Neuronal stem cell (in vitro differentiated cells): Measurements from ENCODE around the gene BMPR1A.

Experiments
- DNase-seq: peaks from one replicate; pipeline ENCODE4 v3.0.0-alpha.2; 2013; ENCODE audit warnings: low spot score
- H2AFZ ChIP-seq: one replicate; pipeline ENCODE4 v1.6.1; 2013; ENCODE audit warnings: mild to moderate bottlenecking, low read length, inconsistent platforms
- H2AK5ac ChIP-seq: 2 replicates; pipeline ENCODE4 v1.6.1; 2013; ENCODE audit warnings: low read depth, mild to moderate bottlenecking, inconsistent platforms, low read length, moderate library complexity, mixed read lengths
- H2BK120ac ChIP-seq: 2 replicates; pipeline ENCODE4 v1.6.1; 2013; ENCODE audit warnings: low read depth, mild to moderate bottlenecking, inconsistent platforms, low read length, moderate library complexity, mixed read lengths
- H2BK12ac ChIP-seq: one replicate; pipeline ENCODE4 v1.6.1; 2013; ENCODE audit warnings: low read length, inconsistent platforms
- H2BK15ac ChIP-seq: 2 replicates; pipeline ENCODE4 v1.6.1; 2013; ENCODE audit warnings: mild to moderate bottlenecking, low read length, inconsistent platforms, mixed read lengths
- H2BK5ac ChIP-seq: one replicate; pipeline ENCODE4 v1.6.1; 2013; ENCODE audit warnings: inconsistent platforms, mild to moderate bottlenecking, low read length, moderate library complexity
- H3K14ac ChIP-seq: one replicate; pipeline ENCODE4 v1.6.1; 2013; ENCODE audit warnings: low read length, inconsistent platforms
- H3K18ac ChIP-seq: 2 replicates; pipeline ENCODE4 v1.6.1; 2013; ENCODE audit warnings: low read length, inconsistent platforms
- H3K23ac ChIP-seq: 2 replicates; pipeline ENCODE4 v1.6.1; 2013; ENCODE audit warnings: low read depth, mild to moderate bottlenecking, mixed read lengths, low read length, inconsistent platforms; ENCODE audit not compliant: poor library complexity
- H3K27ac ChIP-seq: replicated peaks from 3 replicates; pipeline ENCODE4 v1.5.1; 2013; ENCODE audit warnings: low read length, inconsistent platforms
- H3K27me3 ChIP-seq, 3 experiments: 2 replicates each; pipeline ENCODE4 v1.6.1; 2013; ENCODE audit warnings: low read length in 3 of 3, mild to moderate bottlenecking in 2 of 3, inconsistent platforms in 1 of 3, low read depth in 1 of 3, mixed read lengths in 1 of 3, moderate library complexity in 1 of 3; ENCODE audit not compliant: control insufficient read depth in 3 of 3, insufficient read depth in 3 of 3
- H3K36me3 ChIP-seq, 2 donors: replicated peaks in 1 of 2; 2 replicates each; pipeline ENCODE4 v1.6.1; 2013; ENCODE audit warnings: low read length in 2 of 2; ENCODE audit not compliant: control insufficient read depth in 2 of 2, insufficient read depth in 2 of 2
- H3K4ac ChIP-seq: 2 replicates; pipeline ENCODE4 v1.6.1; 2013; ENCODE audit warnings: inconsistent platforms, mild to moderate bottlenecking, low read length, moderate library complexity
- H3K4me1 ChIP-seq, 2 donors: 1 replicate in 1 of 2; 2 replicates in 1 of 2; pipeline ENCODE4 v1.6.1; 2013; ENCODE audit warnings: low read length in 2 of 2, low read depth in 1 of 2; ENCODE audit not compliant: control insufficient read depth in 2 of 2, insufficient read depth in 1 of 2
- H3K4me2 ChIP-seq: one replicate; pipeline ENCODE4 v1.6.1; 2013; ENCODE audit warnings: mild to moderate bottlenecking, low read length, inconsistent platforms; ENCODE audit not compliant: insufficient read depth, poor library complexity, severe bottlenecking
- H3K4me3 ChIP-seq, 2 donors: 2 replicates each; pipeline ENCODE4 v1.5.1; 2013; ENCODE audit warnings: low read length in 2 of 2, mild to moderate bottlenecking in 2 of 2, inconsistent platforms in 1 of 2, moderate library complexity in 1 of 2
- H3K79me1 ChIP-seq: one replicate; pipeline ENCODE4 v1.6.1; 2013; ENCODE audit warnings: low read depth, mild to moderate bottlenecking, inconsistent platforms, low read length, moderate library complexity
- H3K9ac ChIP-seq: one replicate; pipeline ENCODE4 v1.6.1; 2013; ENCODE audit warnings: mild to moderate bottlenecking, low read depth, low read length, inconsistent platforms; ENCODE audit not compliant: poor library complexity
- H3K9me3 ChIP-seq, 2 donors: replicated peaks in 1 of 2; 2 replicates each; pipeline versions ENCODE3 to v1.6.1; 2013; ENCODE audit warnings: low read length in 2 of 2, mild to moderate bottlenecking in 2 of 2, inconsistent platforms in 1 of 2, low read depth in 1 of 2, mixed read lengths in 1 of 2, moderate library complexity in 1 of 2; ENCODE audit not compliant: control insufficient read depth in 2 of 2, insufficient read depth in 1 of 2
- H4K8ac ChIP-seq: one replicate; pipeline ENCODE4 v1.6.1; 2013; ENCODE audit warnings: low read depth, mild to moderate bottlenecking, inconsistent platforms, low read length, moderate library complexity
- H4K91ac ChIP-seq: one replicate; pipeline ENCODE4 v1.6.1; 2013; ENCODE audit warnings: low read length, low read depth, mild to moderate bottlenecking, inconsistent platforms; ENCODE audit not compliant: poor library complexity
- whole genome bisulfite sequencing, 2 donors: extraction: QIAGEN DNeasy Blood & Tissue Kit; methylation state at CpG; one replicate each; pipeline ENCODE4 v1.1.7; 2013; ENCODE audit warnings: missing lambda C conversion rate in 2 of 2, mixed read lengths in 1 of 2; ENCODE audit not compliant: insufficient read length in 2 of 2, insufficient replicate concordance in 1 of 2; ENCODE audit errors: extremely low coverage in 2 of 2; 5-methylcytosine and 5-hydroxymethylcytosine counted together

Gene BMPR1A

DNA sequence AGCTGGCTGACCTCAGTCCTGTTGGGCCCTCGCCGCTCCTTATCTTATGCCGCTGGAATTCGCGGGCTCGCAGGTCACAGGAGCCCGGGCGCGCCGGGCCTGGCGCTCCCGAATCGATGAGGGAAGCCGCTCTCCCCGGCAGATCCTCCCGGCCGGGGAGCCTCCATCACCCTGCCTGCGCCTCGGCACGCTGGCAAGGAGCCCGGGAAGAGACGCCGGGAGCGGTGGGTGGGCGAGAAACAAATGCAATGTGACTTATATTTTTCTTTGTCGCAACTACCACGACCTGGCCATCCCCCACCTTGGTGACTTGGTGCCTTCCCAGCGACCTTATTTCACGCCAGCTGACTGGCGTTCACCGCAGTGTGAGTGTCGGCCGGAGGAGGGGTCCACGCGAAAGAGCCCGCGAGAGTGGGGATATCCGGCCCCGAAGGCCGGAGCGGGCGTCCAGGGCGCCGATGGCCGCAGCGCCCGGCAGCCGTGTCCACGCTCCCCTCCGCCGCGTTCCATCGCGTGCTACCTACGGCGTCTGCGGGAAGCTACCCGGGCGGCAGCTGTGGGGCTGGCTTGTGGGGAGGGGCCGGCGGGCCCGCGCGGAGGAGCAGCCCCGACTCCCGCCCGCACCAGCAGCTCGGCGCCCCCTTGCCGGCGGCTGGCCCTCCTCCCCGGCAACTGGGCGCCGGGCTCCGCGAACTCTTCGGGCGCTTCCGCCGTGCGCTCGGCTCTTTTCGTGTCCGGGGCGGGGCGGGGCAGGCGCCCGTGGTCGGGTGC lies 494 bp upstream of the BMPR1A start:
- Histone ChIP-seq H2BK12ac (peak overlapping the region; percentile 76), H3K14ac (peak overlapping the region; percentile 59)
- no CpG with 5 or more reads among the region's 89 CpGs for WGBS, 2 donors

DNA sequence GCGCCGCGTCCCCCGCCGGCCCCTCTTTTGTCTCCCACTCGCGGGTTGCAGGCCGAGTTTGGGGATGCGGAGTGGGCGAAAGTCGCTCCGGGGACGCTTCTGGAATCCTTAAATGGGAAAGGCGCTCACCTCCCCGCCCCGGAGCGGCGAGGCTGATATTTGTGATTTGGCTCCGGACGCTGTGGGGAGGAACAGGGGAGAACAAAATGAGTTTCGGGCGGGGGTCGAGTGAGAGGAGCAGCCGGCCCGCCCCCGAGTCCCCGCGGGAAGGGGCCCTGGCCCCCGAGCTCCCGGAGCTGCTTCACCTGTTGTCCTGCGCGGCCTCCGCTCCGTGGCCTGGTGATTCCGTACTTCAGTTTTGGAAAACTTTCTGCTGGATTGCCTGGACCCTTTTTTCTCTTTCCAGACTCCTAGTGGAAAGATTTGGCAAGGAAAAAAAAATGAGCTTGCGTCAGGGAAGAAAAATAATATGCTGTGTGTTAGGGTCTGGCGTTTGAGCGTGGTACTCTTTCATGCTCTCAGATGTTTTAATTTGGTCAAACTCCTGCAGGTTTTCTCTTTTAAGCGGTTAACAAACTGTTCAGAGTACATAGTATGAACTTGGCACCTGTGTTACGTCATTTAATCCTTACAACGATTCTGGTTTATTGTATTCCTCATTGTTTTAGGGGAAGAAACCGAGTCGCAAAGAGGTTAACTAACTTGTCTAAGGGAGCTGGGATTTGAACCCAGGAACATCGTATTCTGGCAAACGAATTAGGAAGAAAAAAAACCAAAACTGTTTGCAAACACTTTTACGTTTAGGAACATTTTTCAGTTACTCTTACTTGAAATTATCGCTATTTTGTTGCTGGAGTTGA lies 924 bp downstream of the BMPR1A start:
- peaks cover 0 to 13% of the 10 kb centered on the region in 2 donors for H3K36me3 ChIP-seq
- H3K27ac ChIP-seq, result peak overlapping the region; percentile 93
- WGBS, 2 donors, result no CpG with 5 or more reads among the region's 47 CpGs
- no peak overlapping the region for H3K4ac ChIP-seq
- peak; percentile 40 for DNase-seq
- H3K18ac ChIP-seq, result peak overlapping the region; percentile 98
- peaks cover 2 to 5% of the 10 kb centered on the region in 2 donors for H3K4me1 ChIP-seq
- H4K8ac ChIP-seq, result no peak overlapping the region
- H2AK5ac ChIP-seq, result peak overlapping the region; percentile 77
- H3K79me1 ChIP-seq, result no peaks in the 10 kb centered on the region
- no peak overlapping the region for H4K91ac ChIP-seq
- peak overlapping the region; percentile 82 for H2AFZ ChIP-seq
- no peaks in the 10 kb centered on the region for H3K27me3 ChIP-seq
- H3K9me3 ChIP-seq, result peaks cover 0 to 30% of the 10 kb centered on the region in 2 donors
- peak overlapping the region; percentile 33 for H2BK5ac ChIP-seq
- peak overlapping the region; percentile 46 for H3K4me2 ChIP-seq
- H3K23ac ChIP-seq, result no peak overlapping the region
- peak overlapping the region; percentile 95 for H2BK15ac ChIP-seq
- H2BK120ac ChIP-seq, result no peak overlapping the region
- no peak overlapping the region for H3K14ac ChIP-seq
- H3K4me3 ChIP-seq, result peak overlapping the region; percentile 53 to 92
- H3K9ac ChIP-seq, result peak overlapping the region; percentile 96
- H2BK12ac ChIP-seq, result no peak overlapping the region

More for the DNA sequence above, 494 bp upstream of the BMPR1A start:
- Histone ChIP-seq H4K8ac (no peak overlapping the region), H3K18ac (peak overlapping the region; percentile 99), H3K27ac (peak overlapping the region; percentile 94), H3K79me1 (peaks cover 2% of the 10 kb centered on the region), H3K4ac (peak overlapping the region; percentile 87), H3K9me3 (peaks cover 0 to 23% of the 10 kb centered on the region in 2 donors), H3K36me3 (peaks cover 2 to 18% of the 10 kb centered on the region in 2 donors), H3K23ac (peak overlapping the region; percentile 86), H3K4me1 (peaks cover 2 to 8% of the 10 kb centered on the region in 2 donors), H3K4me3 (peak overlapping the region; percentile 58 to 93), H3K27me3 (no peaks in the 10 kb centered on the region), H3K9ac (peak overlapping the region; percentile 94), H2BK120ac (no peak overlapping the region), H2AK5ac (peak overlapping the region; percentile 74), H2BK5ac (peak overlapping the region; percentile 46), H4K91ac (no peak overlapping the region), H2BK15ac (peak overlapping the region; percentile 32), H3K4me2 (peak overlapping the region; percentile 78), H2AFZ (peak overlapping the region; percentile 90)
- DNase-seq, result peak; percentile 96

DNA sequence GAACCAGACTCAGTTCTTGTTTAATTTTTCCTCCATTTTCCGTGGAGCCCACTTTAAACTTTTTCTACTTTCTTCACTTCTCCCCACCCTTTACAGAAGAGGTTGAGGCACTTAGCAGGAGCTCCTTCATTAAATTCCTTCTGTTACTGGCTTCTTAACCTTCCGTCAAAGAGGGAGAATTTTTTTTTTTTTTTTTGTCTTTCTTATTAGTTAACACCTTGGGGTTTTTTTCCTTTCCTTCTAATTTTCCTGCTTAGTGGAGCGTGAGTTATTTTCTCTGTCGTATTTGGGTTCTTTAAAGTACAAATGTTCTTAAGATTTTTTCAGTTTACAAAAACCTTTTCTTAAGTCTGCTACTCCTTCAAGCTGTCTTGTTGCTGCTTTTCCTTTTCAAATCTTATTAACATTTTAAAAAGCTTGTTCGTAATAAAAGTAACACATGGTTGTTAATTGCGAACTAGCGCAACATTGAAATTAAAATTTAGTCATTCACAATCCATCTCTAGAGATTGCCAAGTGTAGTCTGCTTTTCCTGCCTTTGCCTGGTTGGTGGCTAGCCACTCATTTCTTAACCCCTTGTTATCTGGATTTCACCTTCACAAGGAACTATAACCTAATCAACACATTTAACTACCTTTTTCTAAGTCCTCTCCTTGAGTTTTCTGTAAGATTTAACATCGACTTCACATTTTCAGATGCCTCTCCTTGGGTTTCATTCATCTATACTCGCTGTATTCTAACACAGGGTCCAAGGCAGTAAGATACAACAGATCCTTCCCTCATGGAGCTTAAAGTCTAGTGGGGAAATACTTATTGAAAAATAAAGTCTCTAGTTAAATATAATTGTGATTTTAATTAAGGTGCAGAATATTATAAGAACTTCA lies 2.0 kb downstream of the BMPR1A start:
- H3K4me1 ChIP-seq, result peaks cover 0 to 2% of the 10 kb centered on the region in 2 donors
- H4K91ac ChIP-seq, result no peak overlapping the region
- H3K27ac ChIP-seq, result no peak overlapping the region
- H2BK5ac ChIP-seq, result no peak overlapping the region
- H3K14ac ChIP-seq, result no peak overlapping the region
- WGBS, 2 donors, result no CpG with 5 or more reads among the region's 9 CpGs
- H2BK120ac ChIP-seq, result no peak overlapping the region
- H2BK15ac ChIP-seq, result no peak overlapping the region
- no peak overlapping the region for H3K18ac ChIP-seq
- no peak overlapping the region for H3K9ac ChIP-seq
- H3K4me2 ChIP-seq, result peak overlapping the region; percentile 26
- H2BK12ac ChIP-seq, result no peak overlapping the region
- no peak overlapping the region for H4K8ac ChIP-seq
- H3K4ac ChIP-seq, result no peak overlapping the region
- no peaks in the 10 kb centered on the region for H3K79me1 ChIP-seq
- H3K4me3 ChIP-seq, result peak overlapping the region; percentile 53 to 67
- no peak for DNase-seq
- no peak overlapping the region for H2AFZ ChIP-seq
- H3K36me3 ChIP-seq, result peaks cover 0 to 14% of the 10 kb centered on the region in 2 donors
- no peak overlapping the region for H3K23ac ChIP-seq
- no peak overlapping the region for H2AK5ac ChIP-seq
- H3K27me3 ChIP-seq, result no peaks in the 10 kb centered on the region
- H3K9me3 ChIP-seq, result peaks cover 0 to 34% of the 10 kb centered on the region in 2 donors
